Gastroesophageal sphincter (tissue), 3 donors: ENCODE data around the gene SLC66A3.

Experiments used
- CTCF ChIP-seq, 4 experiments: fragments of 200-600 bp in 2 of 4; fragments of 450-650 bp in 2 of 4; sonication (generic) in 1 of 4; IDR thresholded peaks; one replicate each; pipeline ENCODE4 v1.5.1; 2017 to 2019; ENCODE audit warnings: antibody characterized with exemption in 4 of 4, mild to moderate bottlenecking in 2 of 4, moderate library complexity in 2 of 4
- EP300 ChIP-seq: sonication (generic); formaldehyde crosslinking; IDR thresholded peaks from one replicate; pipeline ENCODE4 v1.6.1; 2017; ENCODE audit warnings: antibody characterized with exemption, mild to moderate bottlenecking
- POLR2A ChIP-seq, 2 donors: fragments of 450-650 bp; IDR thresholded peaks; one replicate each; pipeline ENCODE4 v1.6.1; 2017; ENCODE audit warnings: antibody characterized with exemption in 2 of 2, mild to moderate bottlenecking in 2 of 2, moderate library complexity in 1 of 2
- POLR2AphosphoS5 ChIP-seq: sonication (generic); formaldehyde crosslinking; IDR thresholded peaks from one replicate; pipeline ENCODE4 v1.6.1; 2017; ENCODE audit warnings: antibody characterized with exemption

- TF ChIP-seq POLR2A (IDR thresholded peaks at IDR 0.05) (no peak), CTCF (IDR thresholded peaks at IDR 0.05) (no peak), POLR2AphosphoS5 (no peak), EP300 (no peak)
These were observed 57.9 kb downstream of the SLC66A3 start for GRCh38 chr2:11213090-11213638.
